Measurements from ENCODE around the gene CCP110. TPM values are rescaled to one million over a fixed set of nuclear protein-coding genes. Genes with fewer than 3 reads are reported as not detected.

Gene CCP110
- polyA plus RNA-seq, 1 donor (not counting 4 experiments of a cell fraction or from before 2014, with no cell fraction given) = 5.5 TPM

DNA sequence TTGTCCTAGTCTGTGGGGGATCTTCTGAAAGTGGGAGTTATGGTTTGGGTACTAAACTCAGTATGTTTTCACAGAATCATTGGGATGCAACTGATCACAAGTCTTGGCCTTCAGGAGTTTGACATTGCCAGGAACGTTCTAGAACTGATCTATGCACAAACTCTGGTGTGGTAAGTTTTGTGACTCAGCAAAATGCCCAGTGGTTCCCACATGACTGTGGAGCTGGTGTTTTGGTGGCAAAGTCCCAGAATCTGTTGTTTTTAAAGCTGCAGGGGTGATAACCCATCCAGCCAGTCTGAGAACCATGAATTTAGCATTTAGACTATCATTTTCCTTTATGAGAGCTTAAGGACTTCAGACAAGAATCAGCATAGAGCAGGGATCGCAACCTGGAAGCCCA lies 42.4 kb upstream of the CCP110 start:
- Histone ChIP-seq H2AFZ (ENCODE audit: control insufficient read depth, low read length) (no peak overlapping the region), H3K4me3 (ENCODE audit: control insufficient read depth in 2 of 3, extremely low read depth in 1 of 3, insufficient read depth in 2 of 3, low read depth in 1 of 3, low read length in 3 of 3) (no peak overlapping the region), H3K9me3 (ENCODE audit: control insufficient read depth, low read depth, low read length) (no peaks in the 10 kb centered on the region), H3K4me1 (ENCODE audit: control insufficient read depth, extremely low read depth, insufficient read depth, low read length) (no peaks in the 10 kb centered on the region), H3K79me2 (ENCODE audit: control insufficient read depth, insufficient read depth, low read length) (no peaks in the 10 kb centered on the region), H3K27me3 (ENCODE audit: control insufficient read depth, extremely low read depth, insufficient read depth, low read length) (no peaks in the 10 kb centered on the region), H3K9me1 (ENCODE audit: control insufficient read depth, extremely low read depth, insufficient read depth, low read length) (no peaks in the 10 kb centered on the region), H3K27ac (ENCODE audit: control insufficient read depth, insufficient read depth, low read length) (no peak overlapping the region), H3K9ac (ENCODE audit: control insufficient read depth, extremely low read depth, insufficient read depth, low read length) (no peak overlapping the region), H3K36me3 (ENCODE audit: control insufficient read depth in 2 of 2, extremely low read depth in 1 of 2, insufficient read depth in 2 of 2, low read length in 2 of 2) (no peaks in the 10 kb centered on the region), H3K4me2 (ENCODE audit: control insufficient read depth, extremely low read depth, insufficient read depth, low read depth, low read length) (no peak overlapping the region), H4K20me1 (ENCODE audit: control insufficient read depth, extremely low read depth, insufficient read depth, low read length) (no peaks in the 10 kb centered on the region)
- no peak for DNase-seq (ENCODE audit: low read depth, low spot score)
- TF ChIP-seq EZH2 (IDR thresholded peaks at IDR 0.05; ENCODE audit: low read length) = no peak
- dilution Hi-C loops (cut with MboI; ENCODE audit: extremely low pct_ligation_motif_present, low sequenced_read_pairs) = no loop called here
- no peak for FAIRE-seq

DNA sequence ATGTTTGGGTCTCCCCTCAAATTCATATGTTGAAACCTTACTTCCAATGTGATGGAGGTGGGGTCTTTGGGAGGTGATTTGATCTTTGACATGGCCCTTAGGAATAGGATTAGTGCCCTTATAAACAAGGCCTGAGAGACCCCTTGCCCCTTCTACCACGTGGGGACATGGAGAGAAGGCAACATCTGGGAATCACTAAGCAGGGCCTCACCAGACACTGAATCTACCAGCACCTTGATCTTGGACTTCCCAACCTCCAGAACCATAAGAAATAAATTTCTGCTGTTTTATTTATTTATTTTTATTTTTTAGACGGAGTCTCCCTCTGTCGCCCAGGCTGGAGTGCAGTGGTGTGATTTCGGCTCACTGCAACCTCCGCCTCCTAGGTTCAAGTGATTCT lies 42.0 kb upstream of the CCP110 start:
- DNase-seq (ENCODE audit: low read depth, low spot score) = no peak
- Histone ChIP-seq H3K4me2 (ENCODE audit: control insufficient read depth, extremely low read depth, insufficient read depth, low read depth, low read length) (no peak overlapping the region), H2AFZ (ENCODE audit: control insufficient read depth, low read length) (no peak overlapping the region), H3K4me1 (ENCODE audit: control insufficient read depth, extremely low read depth, insufficient read depth, low read length) (no peaks in the 10 kb centered on the region), H4K20me1 (ENCODE audit: control insufficient read depth, extremely low read depth, insufficient read depth, low read length) (no peaks in the 10 kb centered on the region), H3K9me1 (ENCODE audit: control insufficient read depth, extremely low read depth, insufficient read depth, low read length) (no peaks in the 10 kb centered on the region), H3K27ac (ENCODE audit: control insufficient read depth, insufficient read depth, low read length) (no peak overlapping the region), H3K27me3 (ENCODE audit: control insufficient read depth, extremely low read depth, insufficient read depth, low read length) (no peaks in the 10 kb centered on the region), H3K4me3 (ENCODE audit: control insufficient read depth in 2 of 3, extremely low read depth in 1 of 3, insufficient read depth in 2 of 3, low read depth in 1 of 3, low read length in 3 of 3) (no peak overlapping the region), H3K79me2 (ENCODE audit: control insufficient read depth, insufficient read depth, low read length) (no peaks in the 10 kb centered on the region), H3K9ac (ENCODE audit: control insufficient read depth, extremely low read depth, insufficient read depth, low read length) (no peak overlapping the region), H3K36me3 (ENCODE audit: control insufficient read depth in 2 of 2, extremely low read depth in 1 of 2, insufficient read depth in 2 of 2, low read length in 2 of 2) (no peaks in the 10 kb centered on the region), H3K9me3 (ENCODE audit: control insufficient read depth, low read depth, low read length) (no peaks in the 10 kb centered on the region)
- FAIRE-seq = no peak
- dilution Hi-C loops (cut with MboI; ENCODE audit: extremely low pct_ligation_motif_present, low sequenced_read_pairs) = no loop called here
- TF ChIP-seq, protein P1, sequence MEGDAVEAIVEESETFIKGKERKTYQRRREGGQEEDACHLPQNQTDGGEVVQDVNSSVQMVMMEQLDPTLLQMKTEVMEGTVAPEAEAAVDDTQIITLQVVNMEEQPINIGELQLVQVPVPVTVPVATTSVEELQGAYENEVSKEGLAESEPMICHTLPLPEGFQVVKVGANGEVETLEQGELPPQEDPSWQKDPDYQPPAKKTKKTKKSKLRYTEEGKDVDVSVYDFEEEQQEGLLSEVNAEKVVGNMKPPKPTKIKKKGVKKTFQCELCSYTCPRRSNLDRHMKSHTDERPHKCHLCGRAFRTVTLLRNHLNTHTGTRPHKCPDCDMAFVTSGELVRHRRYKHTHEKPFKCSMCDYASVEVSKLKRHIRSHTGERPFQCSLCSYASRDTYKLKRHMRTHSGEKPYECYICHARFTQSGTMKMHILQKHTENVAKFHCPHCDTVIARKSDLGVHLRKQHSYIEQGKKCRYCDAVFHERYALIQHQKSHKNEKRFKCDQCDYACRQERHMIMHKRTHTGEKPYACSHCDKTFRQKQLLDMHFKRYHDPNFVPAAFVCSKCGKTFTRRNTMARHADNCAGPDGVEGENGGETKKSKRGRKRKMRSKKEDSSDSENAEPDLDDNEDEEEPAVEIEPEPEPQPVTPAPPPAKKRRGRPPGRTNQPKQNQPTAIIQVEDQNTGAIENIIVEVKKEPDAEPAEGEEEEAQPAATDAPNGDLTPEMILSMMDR (optimal IDR thresholded peaks at IDR 0.05 in 1 of 3, IDR thresholded peaks at IDR 0.05 in 1 of 3, conservative IDR thresholded peaks at IDR 0.05 in 1 of 3; ENCODE audit: extremely low read depth in 1 of 3, insufficient read depth in 2 of 3, low read length in 3 of 3) = no peak
- TF ChIP-seq EZH2 (IDR thresholded peaks at IDR 0.05; ENCODE audit: low read length) = no peak

DNA sequence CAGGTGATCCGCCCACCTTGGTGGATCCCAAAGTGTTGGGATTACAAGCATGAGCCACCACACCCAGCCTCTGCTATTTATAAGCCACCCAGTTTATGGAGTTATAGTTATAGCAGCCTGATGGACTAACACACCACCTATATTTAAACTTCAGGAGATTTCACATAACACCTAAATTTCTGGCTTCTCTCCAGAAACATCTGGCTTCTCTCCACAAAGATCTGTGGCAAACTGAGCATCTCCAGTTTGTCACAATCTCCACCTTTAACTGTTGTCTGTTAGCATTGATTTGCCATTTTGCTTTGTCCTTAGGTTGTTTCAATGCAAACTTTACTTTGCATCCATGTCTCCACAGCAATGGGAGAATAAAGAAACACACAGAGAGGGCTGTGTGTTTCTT lies 41.5 kb upstream of the CCP110 start:
- Histone ChIP-seq H2AFZ (ENCODE audit: control insufficient read depth, low read length) (no peak overlapping the region), H4K20me1 (ENCODE audit: control insufficient read depth, extremely low read depth, insufficient read depth, low read length) (no peaks in the 10 kb centered on the region), H3K27ac (ENCODE audit: control insufficient read depth, insufficient read depth, low read length) (no peak overlapping the region), H3K4me2 (ENCODE audit: control insufficient read depth, extremely low read depth, insufficient read depth, low read depth, low read length) (no peak overlapping the region), H3K27me3 (ENCODE audit: control insufficient read depth, extremely low read depth, insufficient read depth, low read length) (no peaks in the 10 kb centered on the region), H3K4me3 (ENCODE audit: control insufficient read depth in 2 of 3, extremely low read depth in 1 of 3, insufficient read depth in 2 of 3, low read depth in 1 of 3, low read length in 3 of 3) (no peak overlapping the region), H3K36me3 (ENCODE audit: control insufficient read depth in 2 of 2, extremely low read depth in 1 of 2, insufficient read depth in 2 of 2, low read length in 2 of 2) (no peaks in the 10 kb centered on the region), H3K9ac (ENCODE audit: control insufficient read depth, extremely low read depth, insufficient read depth, low read length) (no peak overlapping the region), H3K9me1 (ENCODE audit: control insufficient read depth, extremely low read depth, insufficient read depth, low read length) (no peaks in the 10 kb centered on the region), H3K9me3 (ENCODE audit: control insufficient read depth, low read depth, low read length) (no peaks in the 10 kb centered on the region), H3K4me1 (ENCODE audit: control insufficient read depth, extremely low read depth, insufficient read depth, low read length) (no peaks in the 10 kb centered on the region), H3K79me2 (ENCODE audit: control insufficient read depth, insufficient read depth, low read length) (no peaks in the 10 kb centered on the region)
- dilution Hi-C loops (cut with MboI; ENCODE audit: extremely low pct_ligation_motif_present, low sequenced_read_pairs) = no loop called here
- FAIRE-seq (no peak), DNase-seq (ENCODE audit: low read depth, low spot score) (no peak)
- TF ChIP-seq, protein P1 (optimal IDR thresholded peaks at IDR 0.05 in 1 of 3, IDR thresholded peaks at IDR 0.05 in 1 of 3, conservative IDR thresholded peaks at IDR 0.05 in 1 of 3; ENCODE audit: extremely low read depth in 1 of 3, insufficient read depth in 2 of 3, low read length in 3 of 3) = no peak
- no peak for TF ChIP-seq EZH2 (IDR thresholded peaks at IDR 0.05; ENCODE audit: low read length)
